H9 (cell line): ENCODE data around the gene ARID5A. TPM values are rescaled to one million over a fixed set of nuclear protein-coding genes. Genes with fewer than 3 reads are reported as not detected.

Experiments used
- DNase-seq: peaks from one replicate; pipeline ENCODE4 v3.0.0-alpha.2; 2017
- H2AFZ ChIP-seq: one replicate; pipeline ENCODE4 v1.6.1; 2013; ENCODE audit warnings: mild to moderate bottlenecking, low read length, control low read depth, moderate library complexity
- H2AK5ac ChIP-seq: 2 replicates; pipeline ENCODE4 v1.6.1; 2013; ENCODE audit warnings: low read length, control low read depth, mixed read lengths; ENCODE audit not compliant: insufficient read length
- H2BK120ac ChIP-seq: one replicate; pipeline ENCODE4 v1.6.1; 2013; ENCODE audit warnings: low read depth, mild to moderate bottlenecking, low read length, control low read depth, inconsistent platforms; ENCODE audit not compliant: poor library complexity, severe bottlenecking
- H2BK12ac ChIP-seq: 2 replicates; pipeline ENCODE4 v1.6.1; 2013; ENCODE audit warnings: low read length, control low read depth, mixed read lengths, low read depth; ENCODE audit not compliant: insufficient read length
- H2BK15ac ChIP-seq: 2 replicates; pipeline ENCODE4 v1.6.1; 2013; ENCODE audit warnings: low read depth, low read length, control low read depth
- H2BK20ac ChIP-seq: one replicate; pipeline ENCODE4 v1.6.1; 2013; ENCODE audit warnings: low read depth, mild to moderate bottlenecking, low read length, control low read depth, inconsistent platforms; ENCODE audit not compliant: poor library complexity, severe bottlenecking
- H2BK5ac ChIP-seq: 2 replicates; pipeline ENCODE4 v1.6.1; 2013; ENCODE audit warnings: low read length, control low read depth, mixed read lengths; ENCODE audit not compliant: insufficient read length
- H3K14ac ChIP-seq: 2 replicates; pipeline ENCODE4 v1.6.1; 2013; ENCODE audit warnings: low read length, control low read depth; ENCODE audit not compliant: insufficient read depth
- H3K18ac ChIP-seq: 2 replicates; pipeline ENCODE4 v1.6.1; 2013; ENCODE audit warnings: low read depth, mild to moderate bottlenecking, mixed read lengths, low read length, control low read depth; ENCODE audit not compliant: insufficient read length
- H3K23ac ChIP-seq: 2 replicates; pipeline ENCODE4 v1.6.1; 2013; ENCODE audit warnings: low read length, control low read depth, mixed read lengths, low read depth; ENCODE audit not compliant: insufficient read length
- H3K23me2 ChIP-seq: 2 replicates; pipeline ENCODE4 v1.6.1; 2013; ENCODE audit warnings: low read depth, mild to moderate bottlenecking, mixed read lengths, low read length, control low read depth; ENCODE audit not compliant: insufficient read length, poor library complexity, severe bottlenecking
- H3K27ac ChIP-seq: 2 replicates; pipeline ENCODE4 v1.5.1; 2013; ENCODE audit warnings: low read length, control low read depth, mixed read lengths, low read depth; ENCODE audit not compliant: insufficient read length
- H3K27me3 ChIP-seq: 2 replicates; pipeline ENCODE4 v1.6.1; 2013; ENCODE audit warnings: low read length, control low read depth, inconsistent platforms; ENCODE audit not compliant: insufficient read depth
- H3K4ac ChIP-seq: 2 replicates; pipeline ENCODE4 v1.6.1; 2013; ENCODE audit warnings: low read depth, mild to moderate bottlenecking, control low read depth, inconsistent platforms, low read length, moderate library complexity
- H3K4me1 ChIP-seq: 2 replicates; pipeline ENCODE4 v1.6.1; 2013; ENCODE audit warnings: low read length, control low read depth, inconsistent platforms; ENCODE audit not compliant: insufficient read depth
- H3K4me2 ChIP-seq: 2 replicates; pipeline ENCODE4 v1.6.1; 2013; ENCODE audit warnings: low read length, control low read depth, mixed read lengths; ENCODE audit not compliant: insufficient read length, insufficient read depth
- H3K56ac ChIP-seq: 2 replicates; pipeline ENCODE4 v1.6.1; 2013; ENCODE audit warnings: low read depth, mild to moderate bottlenecking, mixed read lengths, low read length, control low read depth; ENCODE audit not compliant: insufficient read length
- H3K79me1 ChIP-seq: 2 replicates; pipeline ENCODE4 v1.6.1; 2013; ENCODE audit warnings: low read depth, mild to moderate bottlenecking, moderate library complexity, low read length, control low read depth, inconsistent platforms; ENCODE audit not compliant: insufficient read depth, poor library complexity, severe bottlenecking
- H3K79me2 ChIP-seq: 2 replicates; pipeline ENCODE4 v1.6.1; 2013; ENCODE audit warnings: low read length, control low read depth, inconsistent platforms; ENCODE audit not compliant: insufficient read depth
- H3K9ac ChIP-seq: 2 replicates; pipeline ENCODE4 v1.6.1; 2013; ENCODE audit warnings: low read length, control low read depth, mixed read lengths; ENCODE audit not compliant: insufficient read length; ENCODE audit errors: extremely low read depth
- H3K9me3 ChIP-seq: one replicate; pipeline ENCODE4 v1.6.1; 2013; ENCODE audit warnings: low read depth, low read length, inconsistent platforms; ENCODE audit not compliant: control insufficient read depth
- H3T11ph ChIP-seq: one replicate; pipeline ENCODE4 v1.6.1; 2013; ENCODE audit warnings: mild to moderate bottlenecking, low read length, control low read depth, inconsistent platforms
- H4K20me1 ChIP-seq: one replicate; pipeline ENCODE4 v1.6.1; 2013; ENCODE audit not compliant: control insufficient read depth, insufficient read length, insufficient read depth
- H4K5ac ChIP-seq: 2 replicates; pipeline ENCODE4 v1.6.1; 2013; ENCODE audit warnings: low read depth, mild to moderate bottlenecking, mixed read lengths, low read length, control low read depth; ENCODE audit not compliant: insufficient read length
- H4K8ac ChIP-seq: replicated peaks from 2 replicates; pipeline ENCODE4 v1.6.1; 2013; ENCODE audit warnings: low read length, control low read depth, mixed read lengths, low read depth; ENCODE audit not compliant: insufficient read length
- H4K91ac ChIP-seq: 2 replicates; pipeline ENCODE4 v1.6.1; 2013; ENCODE audit warnings: low read depth, mild to moderate bottlenecking, moderate library complexity, mixed read lengths, low read length, control low read depth; ENCODE audit not compliant: insufficient read length
- H3K27ac Mint-ChIP-seq, 3 experiments: 2 replicates in 2 of 3; 3 replicates in 1 of 3; pipeline ENCODE4 v1.8.0; 2020 to 2021; ENCODE audit warnings: mixed read lengths in 3 of 3, mild to moderate bottlenecking in 1 of 3, moderate library complexity in 1 of 3
- H3K27me3 Mint-ChIP-seq: 2 replicates; pipeline ENCODE4 v1.8.0; 2021; ENCODE audit warnings: low read depth, mild to moderate bottlenecking, moderate library complexity, mixed read lengths
- H3K36me3 Mint-ChIP-seq, 3 experiments: 2 replicates in 2 of 3; 3 replicates in 1 of 3; pipeline ENCODE4 v1.8.0; 2020 to 2021; ENCODE audit warnings: low read depth in 3 of 3, mixed read lengths in 3 of 3; ENCODE audit not compliant: insufficient read depth in 1 of 3
- H3K4me1 Mint-ChIP-seq, 2 experiments: 2 replicates each; pipeline ENCODE4 v1.8.0; 2020; ENCODE audit warnings: mixed read lengths in 2 of 2
- H3K4me3 Mint-ChIP-seq, 2 experiments: 2 replicates in 1 of 2; 3 replicates in 1 of 2; pipeline ENCODE4 v1.8.0; 2020 to 2021; ENCODE audit warnings: mild to moderate bottlenecking in 2 of 2, mixed read lengths in 2 of 2, moderate library complexity in 1 of 2
- H3K9me3 Mint-ChIP-seq, 2 experiments: 2 replicates in 1 of 2; 3 replicates in 1 of 2; pipeline ENCODE4 v1.8.0; 2020; ENCODE audit warnings: mild to moderate bottlenecking in 2 of 2, mixed read lengths in 2 of 2, moderate library complexity in 1 of 2
- CTCF ChIP-seq: fragments of 200-600 bp; sonication (generic); conservative IDR thresholded peaks from 3 replicates; pipeline ENCODE4 v1.8.0; 2021; ENCODE audit warnings: antibody characterized with exemption, mild to moderate bottlenecking
- WGBS: extraction: QIAGEN DNeasy Blood & Tissue Kit; methylation state at CpG from one replicate; pipeline ENCODE4 v1.1.7; 2013; ENCODE audit warnings: missing lambda C conversion rate, low lambda C conversion rate, mixed read lengths; ENCODE audit not compliant: insufficient read length; ENCODE audit errors: extremely low coverage; 5-methylcytosine and 5-hydroxymethylcytosine counted together
- total RNA-seq: library from RNA; stranded (reverse); gene quantifications from 2 replicates; pipeline ENCODE4 v1.2.1, GENCODE V29; 2021

Gene ARID5A
- total RNA-seq, 1 experiment from 2014 or later: 4.5 TPM

GRCh38 chr2:96533292-96534073 is 3.1 kb upstream of the ARID5A start:
- Histone ChIP-seq H3K27ac (no peak overlapping the region), H3K4me2 (no peak overlapping the region), H2AK5ac (no peak overlapping the region), H3K9ac (no peak overlapping the region), H3T11ph (no peak overlapping the region), H2AFZ (no peak overlapping the region), H4K5ac (no peak overlapping the region), H3K4me1 (peaks cover 3% of the 10 kb centered on the region; the same call in 1 of the 2 replicates), H2BK20ac (no peak overlapping the region), H3K9me3 (no peaks in the 10 kb centered on the region), H3K23me2 (peaks cover 15% of the 10 kb centered on the region), H2BK120ac (no peak overlapping the region), H3K14ac (no peak overlapping the region), H4K20me1 (no peaks in the 10 kb centered on the region), H3K4ac (no peak overlapping the region), H4K8ac (no peak overlapping the region), H2BK5ac (no peak overlapping the region), H3K23ac (no peak overlapping the region), H3K79me1 (no peaks in the 10 kb centered on the region), H3K79me2 (no peaks in the 10 kb centered on the region), H4K91ac (no peak overlapping the region), H3K56ac (no peak overlapping the region), H3K27me3 (peaks cover 12% of the 10 kb centered on the region; the same call in 1 of the 2 replicates), H3K18ac (no peak overlapping the region), H2BK12ac (no peak overlapping the region), H2BK15ac (no peak overlapping the region)
- Mint-ChIP-seq H3K4me3 (no peak overlapping the region), H3K4me1 (peaks cover 15 to 30% of the 10 kb centered on the region in 2 experiments), H3K27ac (no peak overlapping the region), H3K9me3 (no peaks in the 10 kb centered on the region), H3K27me3 (peaks cover 54% of the 10 kb centered on the region), H3K36me3 (no peaks in the 10 kb centered on the region)
- no peak for DNase-seq
- no CpG with 5 or more reads among the region's 8 CpGs for WGBS
- no peak for TF ChIP-seq CTCF
